Liver (tissue), 3 donors: ENCODE results near the gene KRT76.

Experiments used
- GABPA ChIP-seq, 2 donors: IDR thresholded peaks in 1 of 2; conservative IDR thresholded peaks in 1 of 2; 2 replicates each; pipeline ENCODE4 v1.6.1; 2016; ENCODE audit warnings: antibody characterized with exemption in 2 of 2, mild to moderate bottlenecking in 1 of 2, moderate library complexity in 1 of 2
- TAF1 ChIP-seq: conservative IDR thresholded peaks from 2 replicates; pipeline ENCODE4 v1.6.1; 2016; ENCODE audit warnings: antibody characterized with exemption, mild to moderate bottlenecking
- TF ChIP-seq, protein P1 (sequence below): fragments of 150-350 bp; IDR thresholded peaks from 2 replicates; pipeline ENCODE4 v1.5.1; 2017; ENCODE audit warnings: improper control_type of control experiment, low read depth, low read length; ENCODE audit not compliant: missing input control
- donor health status: healthy.
- donor health status: healthy.

- TF ChIP-seq, protein P1, sequence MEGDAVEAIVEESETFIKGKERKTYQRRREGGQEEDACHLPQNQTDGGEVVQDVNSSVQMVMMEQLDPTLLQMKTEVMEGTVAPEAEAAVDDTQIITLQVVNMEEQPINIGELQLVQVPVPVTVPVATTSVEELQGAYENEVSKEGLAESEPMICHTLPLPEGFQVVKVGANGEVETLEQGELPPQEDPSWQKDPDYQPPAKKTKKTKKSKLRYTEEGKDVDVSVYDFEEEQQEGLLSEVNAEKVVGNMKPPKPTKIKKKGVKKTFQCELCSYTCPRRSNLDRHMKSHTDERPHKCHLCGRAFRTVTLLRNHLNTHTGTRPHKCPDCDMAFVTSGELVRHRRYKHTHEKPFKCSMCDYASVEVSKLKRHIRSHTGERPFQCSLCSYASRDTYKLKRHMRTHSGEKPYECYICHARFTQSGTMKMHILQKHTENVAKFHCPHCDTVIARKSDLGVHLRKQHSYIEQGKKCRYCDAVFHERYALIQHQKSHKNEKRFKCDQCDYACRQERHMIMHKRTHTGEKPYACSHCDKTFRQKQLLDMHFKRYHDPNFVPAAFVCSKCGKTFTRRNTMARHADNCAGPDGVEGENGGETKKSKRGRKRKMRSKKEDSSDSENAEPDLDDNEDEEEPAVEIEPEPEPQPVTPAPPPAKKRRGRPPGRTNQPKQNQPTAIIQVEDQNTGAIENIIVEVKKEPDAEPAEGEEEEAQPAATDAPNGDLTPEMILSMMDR: no peak
- no peak for TF ChIP-seq GABPA (IDR thresholded peaks at IDR 0.05 in 1 of 2, conservative IDR thresholded peaks at IDR 0.05 in 1 of 2)
- TF ChIP-seq TAF1: no peak
Measured at GRCh38 chr12:52739963-52740362, 37.2 kb downstream of the KRT76 start.
